ENCODE measurements around the gene SFXN3.

SFXN3 gene

GRCh38 chr10:101003639-101004206, 27.3 kb upstream of the SFXN3 start:
- no peak overlapping the region for H3K4me3 ChIP-seq (ENCODE audit: low read length)
- H3K27me3 ChIP-seq (ENCODE audit: control insufficient read depth, low read length), result no peaks in the 10 kb centered on the region
- H3K4me2 ChIP-seq (ENCODE audit: low read length), result no peak overlapping the region
- H3K9me3 ChIP-seq (ENCODE audit: control insufficient read depth, insufficient read depth, low read length), result no peaks in the 10 kb centered on the region
- no peaks in the 10 kb centered on the region for H3K9me2 ChIP-seq (replicated peaks; ENCODE audit: control insufficient read depth, low read length)
- no peak overlapping the region for H3K27ac ChIP-seq (ENCODE audit: low read depth, low read length)
- H3F3A ChIP-seq (ENCODE audit: control insufficient read depth, insufficient read depth), result peaks cover 3% of the 10 kb centered on the region
- TF ChIP-seq, protein P1, sequence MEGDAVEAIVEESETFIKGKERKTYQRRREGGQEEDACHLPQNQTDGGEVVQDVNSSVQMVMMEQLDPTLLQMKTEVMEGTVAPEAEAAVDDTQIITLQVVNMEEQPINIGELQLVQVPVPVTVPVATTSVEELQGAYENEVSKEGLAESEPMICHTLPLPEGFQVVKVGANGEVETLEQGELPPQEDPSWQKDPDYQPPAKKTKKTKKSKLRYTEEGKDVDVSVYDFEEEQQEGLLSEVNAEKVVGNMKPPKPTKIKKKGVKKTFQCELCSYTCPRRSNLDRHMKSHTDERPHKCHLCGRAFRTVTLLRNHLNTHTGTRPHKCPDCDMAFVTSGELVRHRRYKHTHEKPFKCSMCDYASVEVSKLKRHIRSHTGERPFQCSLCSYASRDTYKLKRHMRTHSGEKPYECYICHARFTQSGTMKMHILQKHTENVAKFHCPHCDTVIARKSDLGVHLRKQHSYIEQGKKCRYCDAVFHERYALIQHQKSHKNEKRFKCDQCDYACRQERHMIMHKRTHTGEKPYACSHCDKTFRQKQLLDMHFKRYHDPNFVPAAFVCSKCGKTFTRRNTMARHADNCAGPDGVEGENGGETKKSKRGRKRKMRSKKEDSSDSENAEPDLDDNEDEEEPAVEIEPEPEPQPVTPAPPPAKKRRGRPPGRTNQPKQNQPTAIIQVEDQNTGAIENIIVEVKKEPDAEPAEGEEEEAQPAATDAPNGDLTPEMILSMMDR (IDR thresholded peaks at IDR 0.05; ENCODE audit: low read depth, low read length, poor library complexity, severe bottlenecking), result no peak
- no peaks in the 10 kb centered on the region; the same call in 1 of the 2 replicates for H3K36me3 ChIP-seq (ENCODE audit: control insufficient read depth, low read length)
- H3K79me2 ChIP-seq (ENCODE audit: control insufficient read depth, low read length), result peaks cover 8% of the 10 kb centered on the region
- no peaks in the 10 kb centered on the region for H4K20me1 ChIP-seq (ENCODE audit: control insufficient read depth, insufficient read depth, low read depth, low read length)
- H3K4me1 ChIP-seq (ENCODE audit: control insufficient read depth, low read length), result peaks cover 6% of the 10 kb centered on the region

GRCh38 chr10:101005361-101005760, 25.7 kb upstream of the SFXN3 start:
- H3K36me3 ChIP-seq (ENCODE audit: control insufficient read depth, low read length), result no peaks in the 10 kb centered on the region; the same call in 1 of the 2 replicates
- H3K9me2 ChIP-seq (replicated peaks; ENCODE audit: control insufficient read depth, low read length), result no peaks in the 10 kb centered on the region
- 0 out of 2 replicates have a peak, but pooled peaks cover 2% of the 10 kb centered on the region for H3F3A ChIP-seq (ENCODE audit: control insufficient read depth, insufficient read depth)
- no peaks in the 10 kb centered on the region for H3K27me3 ChIP-seq (ENCODE audit: control insufficient read depth, low read length)
- H3K4me1 ChIP-seq (ENCODE audit: control insufficient read depth, low read length), result peaks cover under 1% of the 10 kb centered on the region; the same call in 1 of the 2 replicates
- TF ChIP-seq, protein P1 (IDR thresholded peaks at IDR 0.05; ENCODE audit: low read depth, low read length, poor library complexity, severe bottlenecking), result no peak
- TF ChIP-seq EZH2phosphoT487 (IDR thresholded peaks at IDR 0.05; ENCODE audit: borderline replicate concordance, low read length), result no peak
- H4K20me1 ChIP-seq (ENCODE audit: control insufficient read depth, insufficient read depth, low read depth, low read length), result no peaks in the 10 kb centered on the region
- peaks cover under 1% of the 10 kb centered on the region; the same call in 1 of the 2 replicates for H3K79me2 ChIP-seq (ENCODE audit: control insufficient read depth, low read length)
- no peak overlapping the region for H3K4me3 ChIP-seq (ENCODE audit: low read length)
- no peak overlapping the region for H3K27ac ChIP-seq (ENCODE audit: low read depth, low read length)
- no peak overlapping the region for H3K4me2 ChIP-seq (ENCODE audit: low read length)
- no peaks in the 10 kb centered on the region for H3K9me3 ChIP-seq (ENCODE audit: control insufficient read depth, insufficient read depth, low read length)

DNA sequence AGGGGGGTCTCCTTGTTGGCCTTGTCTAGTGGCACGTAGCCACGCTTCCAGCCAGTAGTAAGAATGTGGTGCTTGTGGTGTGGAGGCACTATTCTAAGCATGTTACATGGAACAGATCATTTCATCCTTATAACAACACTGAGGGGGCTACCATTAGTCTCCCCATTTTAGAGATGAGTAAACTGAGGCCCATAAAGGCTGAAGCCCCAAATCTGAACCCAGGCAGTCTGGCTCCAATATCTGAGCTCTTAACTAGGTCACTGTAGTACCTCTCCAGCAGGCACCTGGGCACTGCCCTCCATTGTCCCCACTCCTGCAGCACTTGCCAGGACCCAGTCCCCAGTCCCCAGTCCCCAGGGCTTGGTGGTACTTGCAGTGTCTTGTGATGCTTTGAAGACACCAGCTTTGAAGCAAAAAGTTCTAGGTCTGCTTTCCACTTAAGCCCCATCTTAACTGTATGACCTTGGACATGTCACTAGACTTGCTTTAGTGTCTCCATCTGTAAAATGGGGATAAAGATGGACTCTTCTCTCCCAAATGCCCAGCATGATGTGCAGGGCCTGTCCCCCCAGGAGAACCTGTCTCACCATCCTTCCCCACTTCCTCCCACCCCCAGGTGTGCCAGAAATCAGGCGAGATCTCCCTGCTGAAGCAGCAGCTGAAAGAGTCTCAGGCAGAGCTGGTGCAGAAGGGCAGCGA, 25.0 kb upstream of the SFXN3 start:
- Histone ChIP-seq H3K27me3 (ENCODE audit: control insufficient read depth, low read length) (no peaks in the 10 kb centered on the region), H3K4me3 (ENCODE audit: low read length) (no peak overlapping the region), H3F3A (ENCODE audit: control insufficient read depth, insufficient read depth) (0 out of 2 replicates have a peak, but pooled peaks cover 2% of the 10 kb centered on the region), H3K4me1 (ENCODE audit: control insufficient read depth, low read length) (no peaks in the 10 kb centered on the region; the same call in 1 of the 2 replicates), H3K27ac (ENCODE audit: low read depth, low read length) (no peak overlapping the region), H3K79me2 (ENCODE audit: control insufficient read depth, low read length) (no peaks in the 10 kb centered on the region), H3K4me2 (ENCODE audit: low read length) (no peak overlapping the region), H3K9me2 (replicated peaks; ENCODE audit: control insufficient read depth, low read length) (no peaks in the 10 kb centered on the region), H3K36me3 (ENCODE audit: control insufficient read depth, low read length) (no peaks in the 10 kb centered on the region; the same call in 1 of the 2 replicates), H3K9me3 (ENCODE audit: control insufficient read depth, insufficient read depth, low read length) (no peaks in the 10 kb centered on the region), H4K20me1 (ENCODE audit: control insufficient read depth, insufficient read depth, low read depth, low read length) (no peaks in the 10 kb centered on the region)
- TF ChIP-seq, protein P1 (IDR thresholded peaks at IDR 0.05; ENCODE audit: low read depth, low read length, poor library complexity, severe bottlenecking), result no peak
- TF ChIP-seq EZH2phosphoT487 (IDR thresholded peaks at IDR 0.05; ENCODE audit: borderline replicate concordance, low read length), result no peak

Data from DOHH2 (cell line).